HFFc6 (cell line): ENCODE measurements around the gene KCND1. TPM values are rescaled to one million over a fixed set of nuclear protein-coding genes. Genes with fewer than 3 reads are reported as not detected.
"Not testable (repeated sequence)": the region's sequence is repeated elsewhere in the genome, so short reads cannot be mapped to it uniquely, and the experiment has no call there.

Source experiments
- DNase-seq: peaks from one replicate; pipeline ENCODE4 v3.0.0-alpha.2; 2018
- H3K27ac Mint-ChIP-seq: 2 replicates; pipeline ENCODE4 v1.8.0; 2020; ENCODE audit warnings: mild to moderate bottlenecking, mixed read lengths
- H3K27me3 Mint-ChIP-seq: 2 replicates; pipeline ENCODE4 v1.8.0; 2021; ENCODE audit warnings: mild to moderate bottlenecking, moderate library complexity, mixed read lengths; ENCODE audit not compliant: insufficient read depth
- H3K36me3 Mint-ChIP-seq: 2 replicates; pipeline ENCODE4 v1.8.0; 2021; ENCODE audit warnings: low read depth, mixed read lengths
- H3K4me1 Mint-ChIP-seq: 2 replicates; pipeline ENCODE4 v1.8.0; 2020; ENCODE audit warnings: low read depth, mixed read lengths
- H3K4me3 Mint-ChIP-seq: 2 replicates; pipeline ENCODE4 v1.8.0; 2020; ENCODE audit warnings: mild to moderate bottlenecking, moderate library complexity, mixed read lengths
- H3K9me3 Mint-ChIP-seq: 2 replicates; pipeline ENCODE4 v1.8.0; 2020; ENCODE audit warnings: mild to moderate bottlenecking, mixed read lengths
- total RNA-seq, 6 experiments: library from RNA; stranded (reverse); fragmentation: NEBNext Ultra II Directional; extraction: Animal tissue kit (Norgen Biotek cat#: 25700); gene quantifications; 2 replicates in 1 of 6; 3 replicates in 5 of 6; pipeline ENCODE4 v1.2.3, GENCODE V29; 2021
- TF ChIP-seq, protein P1 (sequence below): fragments of 200-600 bp; sonication (generic); IDR thresholded peaks from 2 replicates; pipeline ENCODE4 v1.5.0; 2021; ENCODE audit warnings: antibody characterized with exemption, mild to moderate bottlenecking

KCND1 gene
- total RNA-seq, 6 experiments from 2014 or later: 3.0 to 6.2 (median 5.4) TPM

DNA sequence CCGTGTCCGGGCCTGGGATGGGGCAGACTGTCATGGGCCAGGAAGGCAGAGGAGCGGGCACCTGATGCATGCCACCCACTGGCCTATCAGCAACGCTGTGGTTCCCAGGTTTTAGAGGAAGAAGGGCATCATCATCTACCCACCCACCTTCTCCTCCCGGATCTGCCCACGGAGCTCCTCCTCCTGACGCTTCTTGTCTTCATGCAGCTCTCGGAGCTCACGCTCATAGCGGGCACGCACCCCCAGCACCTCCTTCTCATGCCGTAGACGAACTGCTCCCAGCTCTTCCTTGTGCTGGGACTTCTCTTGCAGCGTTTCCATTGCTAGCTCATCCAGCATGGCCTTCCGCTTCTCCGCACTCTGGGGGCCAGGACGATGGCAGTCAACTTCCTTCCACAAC is 11.4 kb upstream of the KCND1 start:
- no peaks in the 10 kb centered on the region for H3K9me3 Mint-ChIP-seq
- peaks cover 24% of the 10 kb centered on the region for H3K36me3 Mint-ChIP-seq
- no peak overlapping the region for H3K27ac Mint-ChIP-seq
- H3K4me3 Mint-ChIP-seq: no peak overlapping the region
- no peaks in the 10 kb centered on the region; the same call in 1 of the 2 replicates for H3K4me1 Mint-ChIP-seq
- no peak for DNase-seq
- H3K27me3 Mint-ChIP-seq: no peaks in the 10 kb centered on the region; the same call in 1 of the 2 replicates
- TF ChIP-seq, protein P1, sequence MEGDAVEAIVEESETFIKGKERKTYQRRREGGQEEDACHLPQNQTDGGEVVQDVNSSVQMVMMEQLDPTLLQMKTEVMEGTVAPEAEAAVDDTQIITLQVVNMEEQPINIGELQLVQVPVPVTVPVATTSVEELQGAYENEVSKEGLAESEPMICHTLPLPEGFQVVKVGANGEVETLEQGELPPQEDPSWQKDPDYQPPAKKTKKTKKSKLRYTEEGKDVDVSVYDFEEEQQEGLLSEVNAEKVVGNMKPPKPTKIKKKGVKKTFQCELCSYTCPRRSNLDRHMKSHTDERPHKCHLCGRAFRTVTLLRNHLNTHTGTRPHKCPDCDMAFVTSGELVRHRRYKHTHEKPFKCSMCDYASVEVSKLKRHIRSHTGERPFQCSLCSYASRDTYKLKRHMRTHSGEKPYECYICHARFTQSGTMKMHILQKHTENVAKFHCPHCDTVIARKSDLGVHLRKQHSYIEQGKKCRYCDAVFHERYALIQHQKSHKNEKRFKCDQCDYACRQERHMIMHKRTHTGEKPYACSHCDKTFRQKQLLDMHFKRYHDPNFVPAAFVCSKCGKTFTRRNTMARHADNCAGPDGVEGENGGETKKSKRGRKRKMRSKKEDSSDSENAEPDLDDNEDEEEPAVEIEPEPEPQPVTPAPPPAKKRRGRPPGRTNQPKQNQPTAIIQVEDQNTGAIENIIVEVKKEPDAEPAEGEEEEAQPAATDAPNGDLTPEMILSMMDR: no peak

DNA sequence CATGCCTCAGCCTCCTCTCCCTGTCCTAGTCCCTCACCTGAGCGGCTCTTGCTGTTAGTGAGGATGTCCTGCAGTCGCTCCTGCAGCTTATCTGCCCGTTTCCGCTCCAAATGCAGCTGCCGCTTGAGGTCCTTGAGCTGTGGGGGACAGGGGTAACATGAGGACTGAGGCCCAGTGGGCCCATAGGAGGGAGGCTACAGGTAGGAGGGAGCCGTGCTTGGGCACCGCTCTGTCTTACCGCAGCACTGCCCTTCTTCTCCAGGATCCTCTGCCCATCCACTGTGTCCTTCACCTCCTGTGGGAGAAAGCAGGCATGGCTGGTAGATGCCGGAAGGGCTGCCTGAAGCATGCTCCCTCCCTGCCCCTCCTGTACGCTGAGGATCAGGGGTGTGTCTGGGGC is 9.5 kb upstream of the KCND1 start:
- no peak for DNase-seq
- no peaks in the 10 kb centered on the region; the same call in 1 of the 2 replicates for H3K4me1 Mint-ChIP-seq
- no peak overlapping the region for H3K4me3 Mint-ChIP-seq
- H3K36me3 Mint-ChIP-seq: peaks cover 24% of the 10 kb centered on the region
- no peaks in the 10 kb centered on the region for H3K9me3 Mint-ChIP-seq
- TF ChIP-seq, protein P1: no peak
- no peaks in the 10 kb centered on the region; the same call in 1 of the 2 replicates for H3K27me3 Mint-ChIP-seq
- no peak overlapping the region for H3K27ac Mint-ChIP-seq

DNA sequence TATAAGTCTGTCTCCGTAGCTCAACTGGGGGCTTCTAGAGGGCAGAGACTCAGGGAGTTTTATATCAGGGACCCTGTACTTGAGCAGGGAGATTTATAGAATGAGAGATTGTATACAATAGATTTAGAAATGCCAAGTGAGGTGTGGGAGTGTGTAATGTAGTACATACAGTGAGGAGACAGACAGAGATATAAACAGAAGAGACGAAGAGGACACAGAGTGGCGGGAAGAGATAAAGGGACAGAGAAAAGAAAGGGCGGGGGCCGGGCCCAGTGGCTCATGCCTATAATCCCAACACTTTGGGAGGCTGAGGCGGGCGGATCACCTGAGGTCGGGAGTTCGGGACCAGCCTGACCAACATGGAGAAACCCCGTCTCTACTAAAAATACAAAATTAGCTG is 8.7 kb upstream of the KCND1 start:
- not testable (repeated sequence) for H3K4me3 Mint-ChIP-seq, H3K4me1 Mint-ChIP-seq, DNase-seq, H3K27ac Mint-ChIP-seq, H3K27me3 Mint-ChIP-seq, H3K9me3 Mint-ChIP-seq
- H3K36me3 Mint-ChIP-seq: peaks cover 25% of the 10 kb centered on the region

DNA sequence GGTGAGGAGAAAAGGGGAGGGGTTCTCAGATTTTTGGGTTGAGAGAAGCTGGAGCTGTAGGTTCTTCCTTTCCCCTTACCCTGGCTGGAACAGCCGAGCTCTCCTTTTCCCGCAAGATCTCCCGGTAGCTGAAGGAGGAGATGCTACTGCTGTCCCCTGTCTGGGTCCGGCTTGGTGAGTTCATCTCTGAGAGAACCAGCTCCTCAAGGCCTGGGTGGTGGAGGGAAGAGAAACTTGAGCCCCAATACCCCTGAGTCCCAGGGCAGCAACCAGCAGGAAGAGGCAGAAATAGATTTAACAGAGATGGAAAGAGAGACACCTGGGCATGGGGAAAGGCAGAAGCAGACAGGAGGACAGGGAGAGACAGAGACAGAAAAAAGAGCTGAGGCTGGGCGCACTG is 6.6 kb upstream of the KCND1 start:
- Mint-ChIP-seq H3K27ac (0 out of 2 replicates have a peak overlapping the region, but pooled peaks have one; percentile 18), H3K4me1 (peaks cover 3% of the 10 kb centered on the region), H3K4me3 (no peak overlapping the region), H3K9me3 (no peaks in the 10 kb centered on the region), H3K27me3 (no peaks in the 10 kb centered on the region; the same call in 1 of the 2 replicates), H3K36me3 (peaks cover 14% of the 10 kb centered on the region)
- no peak for DNase-seq
- TF ChIP-seq, protein P1: no peak

DNA sequence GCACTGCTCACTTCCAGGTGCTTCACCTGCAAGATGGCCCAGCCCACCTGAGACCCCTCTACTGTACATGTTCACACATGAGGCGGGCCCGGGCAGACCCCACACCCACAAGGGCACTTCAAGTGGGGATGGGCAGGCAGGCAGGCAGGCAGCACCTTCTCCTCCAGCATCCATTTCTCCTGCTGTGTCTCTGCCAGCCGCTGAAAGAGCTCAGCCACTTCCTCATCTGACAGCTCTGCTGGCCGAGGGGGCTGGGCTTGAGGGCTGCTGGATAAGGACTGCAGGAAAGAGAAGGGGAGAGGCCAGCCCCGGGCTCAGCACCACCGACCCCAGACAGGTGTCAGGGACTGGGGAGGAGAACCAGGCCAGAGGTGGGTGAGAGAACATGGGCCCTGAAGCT is 4.4 kb upstream of the KCND1 start:
- Mint-ChIP-seq H3K27ac (no peak overlapping the region), H3K36me3 (peaks cover 13% of the 10 kb centered on the region), H3K9me3 (no peaks in the 10 kb centered on the region), H3K4me3 (no peak overlapping the region), H3K4me1 (peaks cover 14% of the 10 kb centered on the region), H3K27me3 (no peaks in the 10 kb centered on the region; the same call in 1 of the 2 replicates)
- DNase-seq: no peak
- TF ChIP-seq, protein P1: no peak

DNA sequence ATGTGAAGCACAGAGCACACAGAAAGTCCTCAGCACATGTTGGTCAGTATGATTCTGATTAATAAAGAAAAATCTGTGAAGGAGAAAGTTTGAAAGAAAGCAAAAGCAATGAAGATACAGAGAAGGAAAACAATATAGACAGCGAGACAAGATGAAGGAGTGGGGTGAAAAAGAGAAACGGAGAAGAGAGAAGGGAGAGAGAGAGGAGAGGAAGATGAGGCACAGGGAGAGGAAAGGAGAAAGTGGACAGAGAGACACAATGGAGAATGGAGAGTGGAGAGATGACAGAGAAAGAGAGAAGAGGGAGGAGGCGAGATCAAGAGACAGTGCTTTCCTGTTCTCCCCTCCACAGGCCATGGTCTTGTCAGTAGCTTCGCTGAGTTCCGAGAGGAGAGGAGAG is 3.9 kb upstream of the KCND1 start:
- Mint-ChIP-seq H3K36me3 (peaks cover 13% of the 10 kb centered on the region), H3K27me3 (no peaks in the 10 kb centered on the region; the same call in 1 of the 2 replicates), H3K27ac (no peak overlapping the region), H3K4me3 (no peak overlapping the region), H3K9me3 (no peaks in the 10 kb centered on the region), H3K4me1 (peaks cover 14% of the 10 kb centered on the region)
- TF ChIP-seq, protein P1: no peak
- DNase-seq: no peak
